HEK293 (cell line): ENCODE measurements around the gene AKT2.

Source experiments
- BCL11B ChIP-seq: fragments of 450-650 bp; formaldehyde crosslinking; IDR thresholded peaks from 2 replicates; pipeline ENCODE4 v1.5.1; 2016; ENCODE audit warnings: low read depth, missing biosample characterization, missing genetic modification characterization
- OVOL3 ChIP-seq: fragments of 450-650 bp; formaldehyde crosslinking; IDR thresholded peaks from 2 replicates; pipeline ENCODE4 v1.5.1; 2016; ENCODE audit warnings: missing biosample characterization, missing genetic modification characterization
- REPIN1 ChIP-seq: fragments of 450-650 bp; formaldehyde crosslinking; IDR thresholded peaks from 2 replicates; pipeline ENCODE4 v1.5.1; 2017; ENCODE audit warnings: missing biosample characterization, missing genetic modification characterization, low read depth
- SCRT2 ChIP-seq: fragments of 450-650 bp; formaldehyde crosslinking; IDR thresholded peaks from 2 replicates; pipeline ENCODE4 v1.5.1; 2016; ENCODE audit warnings: missing biosample characterization, missing genetic modification characterization
- SP7 ChIP-seq: fragments of 450-650 bp; formaldehyde crosslinking; IDR thresholded peaks from 2 replicates; pipeline ENCODE4 v1.5.1; 2016; ENCODE audit warnings: missing biosample characterization, missing genetic modification characterization
- TRIM28 ChIP-seq: IDR thresholded peaks from 2 replicates; pipeline ENCODE4 v1.6.1; 2011; ENCODE audit warnings: low read length, control low read depth, borderline replicate concordance
- YY2 ChIP-seq: fragments of 450-650 bp; formaldehyde crosslinking; IDR thresholded peaks from 2 replicates; pipeline ENCODE4 v1.5.1; 2016; ENCODE audit warnings: missing biosample characterization, missing genetic modification characterization
- ZBTB17 ChIP-seq: fragments of 450-650 bp; formaldehyde crosslinking; IDR thresholded peaks from 2 replicates; pipeline ENCODE4 v1.5.1; 2016; ENCODE audit warnings: missing biosample characterization, missing genetic modification characterization
- ZBTB20 ChIP-seq: fragments of 450-650 bp; formaldehyde crosslinking; IDR thresholded peaks from 2 replicates; pipeline ENCODE4 v1.5.1; 2016; ENCODE audit warnings: missing biosample characterization, missing genetic modification characterization
- ZBTB21 ChIP-seq: fragments of 450-650 bp; formaldehyde crosslinking; IDR thresholded peaks from 2 replicates; pipeline ENCODE4 v1.5.1; 2017; ENCODE audit warnings: missing biosample characterization, missing genetic modification characterization
- ZBTB7A ChIP-seq: fragments of 450-650 bp; formaldehyde crosslinking; IDR thresholded peaks from 2 replicates; pipeline ENCODE4 v1.5.1; 2016; ENCODE audit warnings: low read depth, missing biosample characterization, missing genetic modification characterization
- ZFHX2 ChIP-seq: fragments of 450-650 bp; formaldehyde crosslinking; conservative IDR thresholded peaks from 2 replicates; pipeline ENCODE4 v1.5.1; 2016; ENCODE audit warnings: missing biosample characterization, missing genetic modification characterization
- ZFP37 ChIP-seq: fragments of 450-650 bp; formaldehyde crosslinking; IDR thresholded peaks from 2 replicates; pipeline ENCODE4 v1.5.1; 2016; ENCODE audit warnings: missing biosample characterization, missing genetic modification characterization
- ZNF10 ChIP-seq: fragments of 450-650 bp; formaldehyde crosslinking; IDR thresholded peaks from 2 replicates; pipeline ENCODE4 v1.5.1; 2017; ENCODE audit warnings: missing biosample characterization, missing genetic modification characterization
- ZNF132 ChIP-seq: fragments of 450-650 bp; formaldehyde crosslinking; IDR thresholded peaks from 2 replicates; pipeline ENCODE4 v1.5.1; 2017; ENCODE audit warnings: missing biosample characterization, missing genetic modification characterization, borderline replicate concordance
- ZNF16 ChIP-seq: fragments of 450-650 bp; formaldehyde crosslinking; IDR thresholded peaks from 2 replicates; pipeline ENCODE4 v1.5.1; 2016; ENCODE audit warnings: low read depth, missing biosample characterization, missing genetic modification characterization
- ZNF169 ChIP-seq: fragments of 450-650 bp; formaldehyde crosslinking; IDR thresholded peaks from 2 replicates; pipeline ENCODE4 v1.5.1; 2016; ENCODE audit warnings: missing biosample characterization, missing genetic modification characterization
- ZNF184 ChIP-seq: fragments of 450-650 bp; IDR thresholded peaks from 2 replicates; pipeline ENCODE4 v1.5.1; 2018; ENCODE audit warnings: missing biosample characterization, mild to moderate bottlenecking, missing genetic modification characterization
- ZNF202 ChIP-seq: fragments of 450-650 bp; formaldehyde crosslinking; IDR thresholded peaks from 2 replicates; pipeline ENCODE4 v1.5.1; 2016; ENCODE audit warnings: missing biosample characterization, missing genetic modification characterization, borderline replicate concordance
- ZNF23 ChIP-seq: fragments of 450-650 bp; formaldehyde crosslinking; IDR thresholded peaks from 2 replicates; pipeline ENCODE4 v1.5.1; 2016; ENCODE audit warnings: missing biosample characterization, missing genetic modification characterization, borderline replicate concordance
- ZNF24 ChIP-seq: fragments of 450-650 bp; formaldehyde crosslinking; IDR thresholded peaks from 2 replicates; pipeline ENCODE4 v1.5.1; 2016; ENCODE audit warnings: missing biosample characterization, missing genetic modification characterization
- ZNF311 ChIP-seq: fragments of 450-650 bp; formaldehyde crosslinking; IDR thresholded peaks from 2 replicates; pipeline ENCODE4 v1.5.1; 2017; ENCODE audit warnings: missing biosample characterization, missing genetic modification characterization, borderline replicate concordance
- ZNF423 ChIP-seq: fragments of 450-650 bp; formaldehyde crosslinking; IDR thresholded peaks from 2 replicates; pipeline ENCODE4 v1.5.1; 2016; ENCODE audit warnings: missing biosample characterization, missing genetic modification characterization
- ZNF426 ChIP-seq: fragments of 450-650 bp; formaldehyde crosslinking; IDR thresholded peaks from 2 replicates; pipeline ENCODE4 v1.5.1; 2017; ENCODE audit warnings: missing biosample characterization, missing genetic modification characterization, mild to moderate bottlenecking, inconsistent platforms, moderate library complexity
- ZNF530 ChIP-seq: fragments of 450-650 bp; formaldehyde crosslinking; IDR thresholded peaks from 2 replicates; pipeline ENCODE4 v1.5.1; 2016; ENCODE audit warnings: low read depth, missing biosample characterization, missing genetic modification characterization
- ZNF549 ChIP-seq: fragments of 450-650 bp; IDR thresholded peaks from 2 replicates; pipeline ENCODE4 v1.5.1; 2018; ENCODE audit warnings: missing biosample characterization, missing genetic modification characterization, mild to moderate bottlenecking, inconsistent platforms, moderate library complexity
- ZNF561 ChIP-seq: fragments of 450-650 bp; IDR thresholded peaks from 2 replicates; pipeline ENCODE4 v1.5.1; 2018; ENCODE audit warnings: missing biosample characterization, missing genetic modification characterization, borderline replicate concordance
- ZNF585B ChIP-seq: fragments of 450-650 bp; formaldehyde crosslinking; IDR thresholded peaks from 2 replicates; pipeline ENCODE4 v1.5.1; 2016; ENCODE audit warnings: missing biosample characterization, missing genetic modification characterization
- ZNF629 ChIP-seq: fragments of 450-650 bp; formaldehyde crosslinking; IDR thresholded peaks from 2 replicates; pipeline ENCODE4 v1.5.1; 2017; ENCODE audit warnings: missing biosample characterization, missing genetic modification characterization
- ZNF658 ChIP-seq: fragments of 450-650 bp; formaldehyde crosslinking; IDR thresholded peaks from 2 replicates; pipeline ENCODE4; 2016; ENCODE audit warnings: missing biosample characterization, missing genetic modification characterization
- ZNF664 ChIP-seq: fragments of 450-650 bp; formaldehyde crosslinking; IDR thresholded peaks from 2 replicates; pipeline ENCODE4 v1.5.1; 2016; ENCODE audit warnings: missing biosample characterization, missing genetic modification characterization
- ZNF677 ChIP-seq: fragments of 450-650 bp; IDR thresholded peaks from 2 replicates; pipeline ENCODE4 v1.5.0; 2018; ENCODE audit warnings: missing biosample characterization, mild to moderate bottlenecking, missing genetic modification characterization, moderate library complexity
- ZNF701 ChIP-seq: fragments of 450-650 bp; formaldehyde crosslinking; IDR thresholded peaks from 2 replicates; pipeline ENCODE4 v1.5.1; 2016; ENCODE audit warnings: missing biosample characterization, missing genetic modification characterization
- TF ChIP-seq, protein P1 (sequence below): fragments of 450-650 bp; formaldehyde crosslinking; IDR thresholded peaks from 2 replicates; pipeline ENCODE4 v1.5.1; 2017; ENCODE audit warnings: missing biosample characterization, mild to moderate bottlenecking, missing genetic modification characterization, moderate library complexity
- TF ChIP-seq, protein P2 (sequence below): fragments of 450-650 bp; formaldehyde crosslinking; IDR thresholded peaks from 2 replicates; pipeline ENCODE4 v1.5.1; 2016; ENCODE audit warnings: missing biosample characterization, missing genetic modification characterization
- TF ChIP-seq, protein P3 (sequence below): fragments of 450-650 bp; formaldehyde crosslinking; optimal IDR thresholded peaks from 2 replicates; pipeline ENCODE3; 2016; ENCODE audit warnings: missing biosample characterization, mild to moderate bottlenecking, missing genetic modification characterization
- TF ChIP-seq, protein P4 (sequence below): fragments of 450-650 bp; formaldehyde crosslinking; IDR thresholded peaks from 2 replicates; pipeline ENCODE4 v1.5.1; 2017; ENCODE audit warnings: missing biosample characterization, missing genetic modification characterization

Gene AKT2

DNA sequence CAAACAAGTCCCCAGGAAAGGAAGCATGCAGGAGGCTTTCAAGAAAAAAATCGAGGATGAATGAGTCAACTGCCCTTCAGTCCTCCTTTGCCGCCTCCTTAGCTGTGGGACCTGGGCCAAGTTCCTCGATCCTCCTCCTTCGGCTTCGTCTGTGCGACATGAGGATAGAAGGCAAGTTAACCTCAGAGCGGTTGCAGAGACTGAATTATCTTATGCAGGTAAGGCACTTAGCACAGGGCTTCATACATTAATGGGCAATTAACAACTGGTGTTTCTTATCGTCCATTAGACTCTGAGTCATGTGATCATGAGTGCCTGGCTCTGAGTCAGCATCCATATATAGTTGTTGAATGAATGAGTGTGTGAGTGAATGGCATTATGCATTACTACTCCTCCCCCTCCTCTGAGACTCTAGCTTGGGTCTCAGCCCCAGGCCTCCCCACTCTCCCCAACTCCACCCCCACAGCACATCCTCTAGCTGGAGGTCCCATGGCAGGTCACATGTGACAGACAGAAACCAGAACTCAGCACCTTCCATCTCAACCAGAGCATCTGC is 65.3 kb downstream of the AKT2 start (continued):
- TF ChIP-seq ZFP37 (tag by site-specific recombination) (peak; percentile 95), ZNF423 (tag by site-specific recombination) (no peak), ZBTB17 (peak; percentile 98), ZNF10 (tag by site-specific recombination) (peak; percentile 65; the same call in 1 of the 2 replicates), OVOL3 (tag by site-specific recombination) (no peak), SP7 (tag by site-specific recombination) (peak; percentile 98), ZNF184 (tag by site-specific recombination) (peak; percentile 89), ZNF549 (tag by site-specific recombination) (no peak), ZNF629 (tag by site-specific recombination) (peak; percentile 93), REPIN1 (tag by site-specific recombination) (no peak), YY2 (tag by site-specific recombination) (peak; percentile 75), ZNF585B (tag by site-specific recombination) (no peak), ZNF677 (tag by site-specific recombination) (no peak), ZBTB20 (tag by site-specific recombination) (peak; percentile 11), ZNF132 (tag by site-specific recombination) (no peak), TRIM28 (no peak), ZNF561 (0 out of 2 replicates have a peak, but pooled peaks have one; percentile 23), SCRT2 (peak; percentile 95), ZNF169 (tag by site-specific recombination) (no peak), ZNF202 (no peak), ZBTB21 (tag by site-specific recombination) (peak; percentile 88), ZNF664 (tag by site-specific recombination) (peak; percentile 82), BCL11B (no peak), ZBTB7A (tag by site-specific recombination) (no peak), ZNF23 (no peak), ZFHX2 (tag by site-specific recombination) (peak; percentile 70), ZNF16 (no peak), ZNF311 (no peak), ZNF658 (tag by site-specific recombination) (no peak), ZNF24 (tag by site-specific recombination) (peak; percentile 100), ZNF530 (tag by site-specific recombination) (no peak), ZNF701 (tag by site-specific recombination) (no peak), ZNF426 (no peak)
- TF ChIP-seq, protein P1, sequence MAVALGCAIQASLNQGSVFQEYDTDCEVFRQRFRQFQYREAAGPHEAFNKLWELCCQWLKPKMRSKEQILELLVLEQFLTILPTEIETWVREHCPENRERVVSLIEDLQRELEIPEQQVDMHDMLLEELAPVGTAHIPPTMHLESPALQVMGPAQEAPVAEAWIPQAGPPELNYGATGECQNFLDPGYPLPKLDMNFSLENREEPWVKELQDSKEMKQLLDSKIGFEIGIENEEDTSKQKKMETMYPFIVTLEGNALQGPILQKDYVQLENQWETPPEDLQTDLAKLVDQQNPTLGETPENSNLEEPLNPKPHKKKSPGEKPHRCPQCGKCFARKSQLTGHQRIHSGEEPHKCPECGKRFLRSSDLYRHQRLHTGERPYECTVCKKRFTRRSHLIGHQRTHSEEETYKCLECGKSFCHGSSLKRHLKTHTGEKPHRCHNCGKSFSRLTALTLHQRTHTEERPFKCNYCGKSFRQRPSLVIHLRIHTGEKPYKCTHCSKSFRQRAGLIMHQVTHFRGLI (tag by site-specific recombination), result no peak
- TF ChIP-seq, protein P2, sequence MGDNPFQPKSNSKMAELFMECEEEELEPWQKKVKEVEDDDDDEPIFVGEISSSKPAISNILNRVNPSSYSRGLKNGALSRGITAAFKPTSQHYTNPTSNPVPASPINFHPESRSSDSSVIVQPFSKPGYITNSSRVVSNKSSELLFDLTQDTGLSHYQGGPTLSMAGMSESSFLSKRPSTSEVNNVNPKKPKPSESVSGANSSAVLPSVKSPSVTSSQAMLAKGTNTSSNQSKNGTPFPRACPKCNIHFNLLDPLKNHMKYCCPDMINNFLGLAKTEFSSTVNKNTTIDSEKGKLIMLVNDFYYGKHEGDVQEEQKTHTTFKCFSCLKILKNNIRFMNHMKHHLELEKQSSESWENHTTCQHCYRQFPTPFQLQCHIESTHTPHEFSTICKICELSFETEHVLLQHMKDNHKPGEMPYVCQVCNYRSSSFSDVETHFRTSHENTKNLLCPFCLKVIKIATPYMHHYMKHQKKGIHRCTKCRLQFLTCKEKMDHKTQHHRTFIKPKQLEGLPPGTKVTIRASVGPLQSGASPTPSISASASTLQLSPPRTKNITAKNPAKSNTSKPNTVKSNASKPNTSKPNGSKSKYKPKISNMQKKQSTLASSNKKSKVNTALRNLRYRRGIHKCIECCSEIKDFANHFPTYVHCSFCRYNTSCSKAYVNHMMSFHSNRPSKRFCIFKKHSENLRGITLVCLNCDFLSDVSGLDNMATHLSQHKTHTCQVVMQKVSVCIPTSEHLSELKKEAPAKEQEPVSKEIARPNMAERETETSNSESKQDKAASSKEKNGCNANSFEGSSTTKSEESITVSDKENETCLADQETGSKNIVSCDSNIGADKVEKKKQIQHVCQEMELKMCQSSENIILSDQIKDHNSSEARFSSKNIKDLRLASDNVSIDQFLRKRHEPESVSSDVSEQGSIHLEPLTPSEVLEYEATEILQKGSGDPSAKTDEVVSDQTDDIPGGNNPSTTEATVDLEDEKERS, result no peak
- TF ChIP-seq, protein P3, sequence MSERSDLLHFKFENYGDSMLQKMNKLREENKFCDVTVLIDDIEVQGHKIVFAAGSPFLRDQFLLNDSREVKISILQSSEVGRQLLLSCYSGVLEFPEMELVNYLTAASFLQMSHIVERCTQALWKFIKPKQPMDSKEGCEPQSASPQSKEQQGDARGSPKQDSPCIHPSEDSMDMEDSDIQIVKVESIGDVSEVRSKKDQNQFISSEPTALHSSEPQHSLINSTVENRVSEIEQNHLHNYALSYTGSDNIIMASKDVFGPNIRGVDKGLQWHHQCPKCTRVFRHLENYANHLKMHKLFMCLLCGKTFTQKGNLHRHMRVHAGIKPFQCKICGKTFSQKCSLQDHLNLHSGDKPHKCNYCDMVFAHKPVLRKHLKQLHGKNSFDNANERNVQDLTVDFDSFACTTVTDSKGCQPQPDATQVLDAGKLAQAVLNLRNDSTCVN, result no peak
- TF ChIP-seq, protein P4, sequence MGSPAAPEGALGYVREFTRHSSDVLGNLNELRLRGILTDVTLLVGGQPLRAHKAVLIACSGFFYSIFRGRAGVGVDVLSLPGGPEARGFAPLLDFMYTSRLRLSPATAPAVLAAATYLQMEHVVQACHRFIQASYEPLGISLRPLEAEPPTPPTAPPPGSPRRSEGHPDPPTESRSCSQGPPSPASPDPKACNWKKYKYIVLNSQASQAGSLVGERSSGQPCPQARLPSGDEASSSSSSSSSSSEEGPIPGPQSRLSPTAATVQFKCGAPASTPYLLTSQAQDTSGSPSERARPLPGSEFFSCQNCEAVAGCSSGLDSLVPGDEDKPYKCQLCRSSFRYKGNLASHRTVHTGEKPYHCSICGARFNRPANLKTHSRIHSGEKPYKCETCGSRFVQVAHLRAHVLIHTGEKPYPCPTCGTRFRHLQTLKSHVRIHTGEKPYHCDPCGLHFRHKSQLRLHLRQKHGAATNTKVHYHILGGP, result peak; percentile 16; the same call in 1 of the 2 replicates
